Neuronal stem cell (in vitro differentiated cells): Measurements from ENCODE around the gene ALDH1A1.

Experiments used
- DNase-seq: peaks from one replicate; pipeline ENCODE4 v3.0.0-alpha.2; 2013; ENCODE audit warnings: low spot score
- H2AFZ ChIP-seq: one replicate; pipeline ENCODE4 v1.6.1; 2013; ENCODE audit warnings: mild to moderate bottlenecking, low read length, inconsistent platforms
- H2AK5ac ChIP-seq: 2 replicates; pipeline ENCODE4 v1.6.1; 2013; ENCODE audit warnings: low read depth, mild to moderate bottlenecking, inconsistent platforms, low read length, moderate library complexity, mixed read lengths
- H2BK120ac ChIP-seq: 2 replicates; pipeline ENCODE4 v1.6.1; 2013; ENCODE audit warnings: low read depth, mild to moderate bottlenecking, inconsistent platforms, low read length, moderate library complexity, mixed read lengths
- H2BK12ac ChIP-seq: one replicate; pipeline ENCODE4 v1.6.1; 2013; ENCODE audit warnings: low read length, inconsistent platforms
- H2BK15ac ChIP-seq: 2 replicates; pipeline ENCODE4 v1.6.1; 2013; ENCODE audit warnings: mild to moderate bottlenecking, low read length, inconsistent platforms, mixed read lengths
- H2BK5ac ChIP-seq: one replicate; pipeline ENCODE4 v1.6.1; 2013; ENCODE audit warnings: inconsistent platforms, mild to moderate bottlenecking, low read length, moderate library complexity
- H3K14ac ChIP-seq: one replicate; pipeline ENCODE4 v1.6.1; 2013; ENCODE audit warnings: low read length, inconsistent platforms
- H3K18ac ChIP-seq: 2 replicates; pipeline ENCODE4 v1.6.1; 2013; ENCODE audit warnings: low read length, inconsistent platforms
- H3K23ac ChIP-seq: 2 replicates; pipeline ENCODE4 v1.6.1; 2013; ENCODE audit warnings: low read depth, mild to moderate bottlenecking, mixed read lengths, low read length, inconsistent platforms; ENCODE audit not compliant: poor library complexity
- H3K27ac ChIP-seq: replicated peaks from 3 replicates; pipeline ENCODE4 v1.5.1; 2013; ENCODE audit warnings: low read length, inconsistent platforms
- H3K27me3 ChIP-seq, 3 experiments: 2 replicates each; pipeline ENCODE4 v1.6.1; 2013; ENCODE audit warnings: low read length in 3 of 3, mild to moderate bottlenecking in 2 of 3, inconsistent platforms in 1 of 3, low read depth in 1 of 3, mixed read lengths in 1 of 3, moderate library complexity in 1 of 3; ENCODE audit not compliant: control insufficient read depth in 3 of 3, insufficient read depth in 3 of 3
- H3K36me3 ChIP-seq, 2 donors: replicated peaks in 1 of 2; 2 replicates each; pipeline ENCODE4 v1.6.1; 2013; ENCODE audit warnings: low read length in 2 of 2; ENCODE audit not compliant: control insufficient read depth in 2 of 2, insufficient read depth in 2 of 2
- H3K4ac ChIP-seq: 2 replicates; pipeline ENCODE4 v1.6.1; 2013; ENCODE audit warnings: inconsistent platforms, mild to moderate bottlenecking, low read length, moderate library complexity
- H3K4me1 ChIP-seq, 2 donors: 1 replicate in 1 of 2; 2 replicates in 1 of 2; pipeline ENCODE4 v1.6.1; 2013; ENCODE audit warnings: low read length in 2 of 2, low read depth in 1 of 2; ENCODE audit not compliant: control insufficient read depth in 2 of 2, insufficient read depth in 1 of 2
- H3K4me2 ChIP-seq: one replicate; pipeline ENCODE4 v1.6.1; 2013; ENCODE audit warnings: mild to moderate bottlenecking, low read length, inconsistent platforms; ENCODE audit not compliant: insufficient read depth, poor library complexity, severe bottlenecking
- H3K4me3 ChIP-seq, 2 donors: 2 replicates each; pipeline ENCODE4 v1.5.1; 2013; ENCODE audit warnings: low read length in 2 of 2, mild to moderate bottlenecking in 2 of 2, inconsistent platforms in 1 of 2, moderate library complexity in 1 of 2
- H3K79me1 ChIP-seq: one replicate; pipeline ENCODE4 v1.6.1; 2013; ENCODE audit warnings: low read depth, mild to moderate bottlenecking, inconsistent platforms, low read length, moderate library complexity
- H3K9ac ChIP-seq: one replicate; pipeline ENCODE4 v1.6.1; 2013; ENCODE audit warnings: mild to moderate bottlenecking, low read depth, low read length, inconsistent platforms; ENCODE audit not compliant: poor library complexity
- H3K9me3 ChIP-seq, 2 donors: replicated peaks in 1 of 2; 2 replicates each; pipeline versions ENCODE3 to v1.6.1; 2013; ENCODE audit warnings: low read length in 2 of 2, mild to moderate bottlenecking in 2 of 2, inconsistent platforms in 1 of 2, low read depth in 1 of 2, mixed read lengths in 1 of 2, moderate library complexity in 1 of 2; ENCODE audit not compliant: control insufficient read depth in 2 of 2, insufficient read depth in 1 of 2
- H4K8ac ChIP-seq: one replicate; pipeline ENCODE4 v1.6.1; 2013; ENCODE audit warnings: low read depth, mild to moderate bottlenecking, inconsistent platforms, low read length, moderate library complexity
- H4K91ac ChIP-seq: one replicate; pipeline ENCODE4 v1.6.1; 2013; ENCODE audit warnings: low read length, low read depth, mild to moderate bottlenecking, inconsistent platforms; ENCODE audit not compliant: poor library complexity
- WGBS, 2 donors: extraction: QIAGEN DNeasy Blood & Tissue Kit; methylation state at CpG; one replicate each; pipeline ENCODE4 v1.1.7; 2013; ENCODE audit warnings: missing lambda C conversion rate in 2 of 2, mixed read lengths in 1 of 2; ENCODE audit not compliant: insufficient read length in 2 of 2, insufficient replicate concordance in 1 of 2; ENCODE audit errors: extremely low coverage in 2 of 2; 5-methylcytosine and 5-hydroxymethylcytosine counted together

Gene ALDH1A1

DNA sequence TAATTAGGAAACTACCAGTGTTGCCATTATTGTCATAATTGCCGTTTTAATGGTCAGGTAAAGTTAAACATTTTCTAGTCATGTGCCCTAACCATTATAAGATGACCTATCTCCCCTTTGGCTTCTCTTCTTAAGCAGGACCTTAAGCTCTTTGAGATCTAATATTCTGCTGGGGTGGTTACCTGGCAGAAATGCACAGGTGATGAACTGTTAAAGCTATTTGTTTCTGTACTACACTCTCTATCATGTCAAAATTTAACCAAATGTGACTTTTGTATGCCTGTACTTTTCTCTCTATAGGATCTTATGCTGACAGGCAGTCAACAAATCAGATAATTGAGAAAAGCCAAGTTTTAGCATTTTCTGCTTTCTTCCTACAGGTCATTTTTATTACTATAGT lies 23.3 kb downstream of the ALDH1A1 start:
- no peak overlapping the region for H4K91ac ChIP-seq

DNA sequence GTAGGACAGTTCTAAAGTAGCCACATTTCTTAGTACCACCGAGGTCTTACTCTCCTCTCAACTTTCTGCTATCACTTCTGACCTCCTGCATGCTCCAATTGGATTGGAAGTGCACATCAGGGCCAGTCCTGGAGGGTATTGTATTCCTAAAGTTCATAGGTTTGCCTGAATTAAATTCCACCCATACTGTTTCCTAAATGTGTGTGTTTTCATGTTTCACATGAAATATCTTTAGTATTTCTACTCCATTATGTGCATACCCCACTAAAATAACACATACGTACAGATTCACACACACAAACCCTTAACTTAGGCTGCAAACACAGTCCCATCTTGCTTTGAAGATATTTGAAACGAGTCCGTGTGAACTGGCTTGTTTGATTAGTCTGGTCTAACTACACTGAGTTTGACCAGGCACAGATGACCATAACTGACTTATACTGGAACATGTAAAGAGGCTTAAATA lies 24.8 kb downstream of the ALDH1A1 start:
- Histone ChIP-seq H3K27ac (no peak overlapping the region), H3K79me1 (no peaks in the 10 kb centered on the region), H3K23ac (no peak overlapping the region), H4K8ac (no peak overlapping the region), H3K14ac (no peak overlapping the region), H3K9ac (no peak overlapping the region), H2BK120ac (no peak overlapping the region), H3K4me2 (no peak overlapping the region), H3K9me3 (no peaks in the 10 kb centered on the region), H3K4me3 (no peak overlapping the region), H3K36me3 (no peaks in the 10 kb centered on the region), H3K27me3 (no peaks in the 10 kb centered on the region), H2BK5ac (no peak overlapping the region), H3K4me1 (no peaks in the 10 kb centered on the region), H2BK15ac (no peak overlapping the region), H2AFZ (no peak overlapping the region), H2BK12ac (no peak overlapping the region), H2AK5ac (no peak overlapping the region), H4K91ac (no peak overlapping the region), H3K4ac (no peak overlapping the region), H3K18ac (no peak overlapping the region)
- WGBS, 2 donors = no CpG with 5 or more reads among the region's 4 CpGs
- DNase-seq = no peak

More for the DNA sequence above, 23.3 kb downstream of the ALDH1A1 start:
- H3K4ac ChIP-seq = no peak overlapping the region
- no peak overlapping the region for H3K27ac ChIP-seq
- H3K9ac ChIP-seq = no peak overlapping the region
- no peaks in the 10 kb centered on the region for H3K79me1 ChIP-seq
- H2AK5ac ChIP-seq = no peak overlapping the region
- no peak for DNase-seq
- H2BK120ac ChIP-seq = no peak overlapping the region
- H3K27me3 ChIP-seq = no peaks in the 10 kb centered on the region
- no peak overlapping the region for H2BK15ac ChIP-seq
- no CpG with 5 or more reads among the region's 1 CpG for WGBS, 2 donors
- H2BK12ac ChIP-seq = no peak overlapping the region
- H3K14ac ChIP-seq = no peak overlapping the region
- no peak overlapping the region for H2AFZ ChIP-seq
- H4K8ac ChIP-seq = no peak overlapping the region
- no peak overlapping the region for H3K4me2 ChIP-seq
- H3K18ac ChIP-seq = no peak overlapping the region
- no peaks in the 10 kb centered on the region for H3K9me3 ChIP-seq
- H3K4me3 ChIP-seq = no peak overlapping the region
- H3K23ac ChIP-seq = no peak overlapping the region
- no peak overlapping the region for H2BK5ac ChIP-seq
- H3K36me3 ChIP-seq = no peaks in the 10 kb centered on the region
- no peaks in the 10 kb centered on the region for H3K4me1 ChIP-seq

DNA sequence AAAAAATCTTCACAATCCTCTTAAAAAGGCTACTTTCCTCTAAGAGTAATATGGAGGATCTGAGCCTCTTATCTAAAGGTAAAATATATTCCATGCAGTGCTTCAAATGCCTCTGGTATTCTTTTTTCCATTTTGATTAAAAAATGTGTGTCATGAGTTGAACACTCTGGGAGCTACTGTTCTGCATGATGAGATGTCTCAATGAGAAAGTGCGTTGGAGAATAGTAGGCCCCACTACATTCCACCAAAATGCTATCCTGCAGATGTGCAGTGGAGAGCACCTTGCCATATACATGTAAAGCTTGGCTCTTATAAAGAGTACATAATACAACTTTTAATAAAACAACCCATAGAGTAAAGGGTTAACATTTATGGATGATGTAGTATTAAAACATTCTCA lies 26.3 kb downstream of the ALDH1A1 start:
- H4K8ac ChIP-seq = no peak overlapping the region

DNA sequence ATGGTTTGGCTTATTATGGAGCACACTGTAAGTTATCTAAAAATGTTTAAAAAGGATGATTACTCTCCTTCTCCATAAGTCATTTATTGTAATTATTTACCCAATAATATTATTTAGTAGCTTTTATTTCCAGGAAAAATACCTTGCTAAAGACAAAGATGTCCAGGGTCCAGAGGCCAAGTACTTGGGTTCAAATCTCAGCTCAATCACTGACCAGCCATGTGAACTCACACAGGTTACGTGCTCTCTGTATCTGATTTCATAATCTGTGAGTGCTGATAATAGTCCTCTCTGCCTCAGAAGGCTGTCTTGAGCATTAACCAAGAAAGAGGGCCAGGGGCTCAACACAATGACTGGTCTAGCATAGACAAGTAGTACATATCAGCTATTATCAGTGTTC lies 27.0 kb downstream of the ALDH1A1 start:
- H2BK5ac ChIP-seq = no peak overlapping the region
- H3K9me3 ChIP-seq = no peaks in the 10 kb centered on the region
- no CpG with 5 or more reads among the region's 1 CpG for WGBS, 2 donors

More for the DNA sequence above, 26.3 kb downstream of the ALDH1A1 start:
- H3K4ac ChIP-seq = no peak overlapping the region
- H3K9me3 ChIP-seq = no peaks in the 10 kb centered on the region
- no peak overlapping the region for H2BK5ac ChIP-seq
- H3K14ac ChIP-seq = no peak overlapping the region
- H2BK12ac ChIP-seq = no peak overlapping the region
- H3K4me2 ChIP-seq = no peak overlapping the region
- H3K79me1 ChIP-seq = no peaks in the 10 kb centered on the region
- no peak overlapping the region for H4K91ac ChIP-seq
- no peak overlapping the region for H2BK120ac ChIP-seq
- DNase-seq = no peak
- no peaks in the 10 kb centered on the region for H3K4me1 ChIP-seq
- no peaks in the 10 kb centered on the region for H3K36me3 ChIP-seq
- H2AK5ac ChIP-seq = no peak overlapping the region
- no peaks in the 10 kb centered on the region for H3K27me3 ChIP-seq
- H3K23ac ChIP-seq = no peak overlapping the region
- no peak overlapping the region for H3K18ac ChIP-seq
- H3K27ac ChIP-seq = no peak overlapping the region
- no peak overlapping the region for H2BK15ac ChIP-seq
- no peak overlapping the region for H3K9ac ChIP-seq
- no CpG with 5 or more reads among the region's 1 CpG for WGBS, 2 donors
- no peak overlapping the region for H2AFZ ChIP-seq
- no peak overlapping the region for H3K4me3 ChIP-seq

More for the DNA sequence above, 27.0 kb downstream of the ALDH1A1 start:
- H3K4ac ChIP-seq = no peak overlapping the region
- no peak overlapping the region for H2BK120ac ChIP-seq
- H3K79me1 ChIP-seq = no peaks in the 10 kb centered on the region
- H3K27ac ChIP-seq = no peak overlapping the region
- H2AK5ac ChIP-seq = no peak overlapping the region
- no peak overlapping the region for H2BK15ac ChIP-seq
- H3K4me3 ChIP-seq = no peak overlapping the region
- H3K23ac ChIP-seq = no peak overlapping the region
- H3K27me3 ChIP-seq = no peaks in the 10 kb centered on the region
- H3K9ac ChIP-seq = no peak overlapping the region
- no peak overlapping the region for H2AFZ ChIP-seq
- H4K8ac ChIP-seq = no peak overlapping the region
- no peak overlapping the region for H2BK12ac ChIP-seq
- H3K4me2 ChIP-seq = no peak overlapping the region
- no peak overlapping the region for H4K91ac ChIP-seq
- no peak overlapping the region for H3K14ac ChIP-seq
- H3K4me1 ChIP-seq = no peaks in the 10 kb centered on the region
- H3K36me3 ChIP-seq = no peaks in the 10 kb centered on the region
- no peak for DNase-seq
- no peak overlapping the region for H3K18ac ChIP-seq
